NCI-H226 (cell line): Measurements from ENCODE around the gene TTC23.

Experiments used
- DNase-seq: peaks from one replicate; pipeline ENCODE4 v3.0.0-alpha.2; 2015

TTC23 gene

DNA sequence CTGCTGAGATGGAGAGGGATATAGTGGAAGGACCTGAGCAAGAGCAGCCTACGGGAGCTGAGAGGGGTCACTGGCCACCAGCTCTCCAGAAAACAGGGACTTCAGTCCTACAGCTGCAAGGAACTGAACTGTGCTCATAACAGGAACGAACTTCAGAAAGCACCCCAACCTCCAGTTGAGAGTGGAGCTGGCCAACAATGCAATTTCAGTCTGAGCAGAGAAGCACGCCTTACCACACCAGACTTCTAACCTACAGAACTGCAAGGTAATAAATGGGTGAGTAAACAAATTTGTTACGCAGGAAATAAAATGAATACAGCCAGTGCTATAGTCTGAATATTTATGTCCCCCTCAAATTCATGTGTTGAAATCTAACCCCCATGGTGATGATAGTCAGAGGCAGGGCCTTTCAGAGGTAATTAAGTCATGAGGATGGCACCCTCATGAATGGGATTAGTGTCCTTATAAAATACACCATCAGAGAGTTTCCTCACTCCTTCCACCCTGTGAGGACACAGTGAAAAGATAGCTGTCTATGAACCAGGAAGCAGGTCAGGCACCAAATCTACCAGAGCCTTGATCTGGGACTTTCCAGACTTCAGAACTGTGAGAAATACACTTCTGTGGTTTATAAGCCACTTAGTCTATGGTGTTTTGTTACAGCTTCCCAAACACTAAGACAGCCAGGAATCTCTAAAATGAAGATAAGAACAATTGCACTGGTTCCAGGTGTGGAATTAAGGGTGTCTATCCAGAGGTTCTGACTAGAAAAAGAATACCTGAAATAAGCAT lies 85.9 kb downstream of the TTC23 start:
- no peak for DNase-seq

DNA sequence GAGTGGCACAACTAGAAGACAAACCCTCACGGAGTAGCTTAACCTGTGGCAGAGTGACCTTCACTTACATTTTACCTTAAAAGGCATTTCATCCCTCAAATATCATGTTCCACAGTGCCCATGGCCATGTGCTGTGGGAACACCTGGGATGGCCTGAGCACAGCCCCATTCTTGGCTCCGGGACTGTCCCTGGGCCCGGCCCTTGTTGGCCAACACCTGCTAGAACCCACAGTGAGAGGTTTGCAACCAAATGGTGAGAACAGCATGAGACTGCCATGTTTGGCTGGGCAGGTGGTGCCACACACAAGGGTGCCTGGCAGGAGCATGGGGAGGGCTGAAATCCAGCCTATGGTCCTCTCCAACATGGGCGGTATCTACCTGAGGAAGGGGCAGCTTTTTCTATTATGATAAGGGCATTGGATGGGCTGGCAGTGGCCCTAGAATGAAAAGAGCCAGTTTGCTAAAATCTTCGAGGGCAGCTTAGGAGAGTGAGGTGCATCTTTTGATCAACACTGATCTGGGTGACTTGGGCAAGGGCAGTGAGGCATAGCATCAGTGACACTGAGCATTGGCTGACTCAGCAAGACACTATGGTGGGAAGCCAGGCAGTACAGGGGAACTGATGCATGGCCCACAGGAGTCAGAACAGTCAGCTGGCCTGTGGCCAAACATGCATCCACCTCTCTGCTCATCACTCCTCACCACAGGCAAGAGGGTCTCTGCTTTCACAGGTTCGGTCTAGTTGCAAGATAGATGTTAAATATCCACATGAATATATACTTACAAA lies 90.6 kb downstream of the TTC23 start:
- no peak for DNase-seq

DNA sequence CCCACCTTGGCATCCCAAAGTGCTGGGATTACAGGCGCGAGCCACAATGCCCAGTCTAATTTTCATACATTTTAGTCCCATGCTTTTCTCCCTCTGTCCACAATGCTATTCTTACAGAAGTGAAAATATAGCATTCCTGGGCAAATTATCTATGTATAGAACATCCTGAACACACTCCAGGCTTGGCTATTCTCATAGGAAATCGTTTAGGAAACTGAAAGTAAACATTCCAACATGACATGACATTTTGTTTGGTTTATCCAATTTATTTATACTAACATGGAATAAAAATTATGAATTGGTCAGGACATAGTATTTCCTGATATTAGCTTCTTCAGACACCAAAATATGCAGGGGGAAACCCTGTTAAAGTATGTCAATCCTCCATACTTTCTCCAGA lies 91.9 kb downstream of the TTC23 start:
- DNase-seq: no peak

- DNase-seq: no peak
These were observed 93.4 kb downstream of the TTC23 start for GRCh38 chr15:99155961-99156443.

GRCh38 chr15:99154271-99154670 lies 95.1 kb downstream of the TTC23 start:
- peak; percentile 60 for DNase-seq

DNA sequence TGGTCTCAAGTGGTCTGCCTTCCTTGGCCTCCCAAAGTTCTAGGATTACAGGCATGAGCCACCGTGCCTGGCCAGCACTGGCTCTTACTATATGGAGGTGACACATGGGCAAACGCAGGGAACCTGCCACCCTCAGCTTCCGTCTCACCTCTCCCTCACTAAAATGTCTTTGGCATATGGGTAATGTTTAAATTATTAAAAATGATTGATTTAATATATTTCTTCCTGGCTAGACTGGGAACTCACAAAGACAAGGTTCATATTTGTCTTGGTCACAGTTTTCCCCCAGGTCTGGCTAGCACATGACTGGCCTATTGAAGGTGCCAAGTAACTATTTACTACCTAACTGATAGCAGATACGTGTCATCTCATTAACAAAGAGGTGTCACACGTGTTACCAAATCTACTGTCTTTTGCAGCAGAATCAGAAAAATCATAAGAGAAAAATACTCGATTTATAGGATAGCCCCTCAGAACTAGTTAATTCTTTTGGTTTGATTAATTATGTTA lies 96.3 kb downstream of the TTC23 start:
- no peak for DNase-seq

- DNase-seq: no peak
These were observed 98.2 kb downstream of the TTC23 start for GRCh38 chr15:99151156-99151555.

GRCh38 chr15:99149366-99149765 lies 100.0 kb downstream of the TTC23 start:
- DNase-seq: no peak

DNA sequence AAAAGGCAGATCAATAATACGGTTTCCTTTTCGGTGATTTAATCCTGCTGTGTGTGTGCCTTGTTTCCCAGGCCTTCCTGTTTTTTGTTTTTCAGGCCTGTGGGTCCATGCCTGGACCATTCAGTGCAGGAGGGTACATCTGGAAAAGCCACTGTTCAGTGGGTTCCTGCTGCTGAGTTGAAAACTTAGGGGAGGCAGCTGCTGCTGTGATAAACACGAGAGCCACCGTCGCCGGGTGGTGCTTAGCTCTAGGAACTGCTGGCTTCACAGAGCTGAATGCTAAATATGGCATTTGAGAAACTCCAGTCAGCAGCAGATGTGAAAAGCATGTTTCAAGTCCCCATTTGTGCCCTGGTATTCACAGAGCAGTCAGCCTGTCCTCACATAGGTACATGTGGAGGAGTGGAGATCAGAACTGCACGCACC lies 100.5 kb downstream of the TTC23 start:
- DNase-seq: no peak

- no peak for DNase-seq
These were observed 102.7 kb downstream of the TTC23 start for GRCh38 chr15:99146661-99147060.

GRCh38 chr15:99145778-99146177 lies 103.6 kb downstream of the TTC23 start:
- DNase-seq: no peak

DNA sequence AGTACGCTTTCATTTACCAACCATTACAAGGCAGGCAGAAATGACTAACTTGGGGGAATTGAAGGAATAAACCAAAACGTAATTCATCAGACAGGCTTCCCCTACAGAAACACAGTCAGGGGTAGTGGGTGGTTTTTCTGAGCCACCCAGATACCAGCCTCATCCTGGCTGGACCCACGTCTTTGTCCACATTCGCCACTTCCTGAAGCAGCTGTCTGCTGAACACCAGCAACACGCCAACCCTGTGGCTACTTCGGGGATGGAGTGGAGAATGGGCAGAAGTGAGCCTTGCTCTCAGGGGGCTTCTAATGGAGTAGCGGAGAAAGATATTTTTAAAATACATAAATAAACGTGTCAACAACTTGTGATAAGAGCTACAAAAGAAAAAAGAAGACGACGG lies 104.4 kb downstream of the TTC23 start:
- no peak for DNase-seq

DNA sequence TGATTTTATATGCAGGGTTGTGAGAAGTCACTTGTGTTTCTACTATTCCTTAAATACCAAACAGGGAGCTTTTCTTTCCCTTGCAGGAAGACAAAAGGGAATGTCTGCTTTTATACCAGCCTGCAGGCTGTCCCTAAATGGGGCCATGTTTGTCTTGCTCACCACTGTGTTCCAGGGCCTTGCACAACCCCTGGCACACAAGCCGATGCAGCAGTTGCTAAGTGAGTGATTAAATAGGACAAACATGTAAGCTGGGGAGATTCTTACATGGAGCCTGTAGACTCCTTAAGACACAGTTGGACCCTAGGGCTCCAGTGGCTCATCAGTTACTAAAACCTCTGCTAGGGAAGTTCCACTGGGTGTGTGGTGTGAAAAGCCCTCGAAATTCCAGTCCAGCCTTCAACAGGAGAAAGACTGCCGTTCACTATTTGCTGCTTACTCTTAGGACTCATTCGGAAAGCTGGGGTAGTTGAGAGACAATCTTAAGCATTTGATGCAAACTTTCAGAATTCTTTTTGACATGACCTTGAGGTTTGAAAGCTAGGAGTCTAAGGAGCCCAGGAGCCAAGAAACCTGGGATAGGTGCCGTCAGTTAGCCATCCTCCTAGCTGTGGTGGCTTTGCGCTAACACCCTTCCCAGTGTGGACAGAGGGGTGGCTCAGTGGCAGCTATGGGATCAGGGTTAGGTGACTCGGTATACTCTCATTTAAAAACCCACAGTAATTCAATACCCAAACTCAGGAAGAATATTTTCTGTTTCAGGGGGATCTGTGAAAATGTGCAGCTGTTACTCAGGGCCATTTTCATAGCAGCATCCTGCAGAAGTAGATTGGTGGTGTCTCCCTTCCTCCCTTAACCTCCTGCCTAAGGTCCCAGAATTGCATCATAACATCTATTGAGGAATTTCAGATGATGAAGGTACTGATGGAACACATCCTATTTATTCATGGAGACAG lies 105.4 kb downstream of the TTC23 start:
- no peak for DNase-seq

DNA sequence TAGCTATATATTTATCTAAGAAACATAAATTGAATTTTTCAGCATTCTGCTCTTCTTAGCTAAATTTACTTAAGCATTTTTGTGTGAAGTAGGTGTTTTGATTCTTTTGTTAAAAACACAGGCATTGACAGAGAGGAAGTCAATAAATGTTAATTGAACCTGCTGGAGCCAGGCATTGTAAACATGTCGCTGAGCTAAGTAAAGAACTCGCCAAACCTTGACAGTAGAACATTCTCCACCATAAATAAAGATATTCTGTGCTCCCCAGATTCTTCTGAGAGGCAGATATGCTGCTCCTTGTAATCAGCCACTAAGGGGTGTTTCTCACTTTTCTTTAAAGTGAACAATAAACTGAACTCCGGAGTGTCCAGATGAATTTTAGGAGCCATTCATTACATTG lies 106.1 kb downstream of the TTC23 start:
- DNase-seq: no peak

- no peak for DNase-seq
These were observed 106.8 kb downstream of the TTC23 start for GRCh38 chr15:99142562-99142961.

- no peak for DNase-seq
These were observed 107.4 kb downstream of the TTC23 start for GRCh38 chr15:99141943-99142342.

GRCh38 chr15:99140590-99140989 lies 108.8 kb downstream of the TTC23 start:
- DNase-seq: no peak

- no peak for DNase-seq
These were observed 110.1 kb downstream of the TTC23 start for GRCh38 chr15:99139276-99139675.

GRCh38 chr15:99138491-99138982 lies 110.8 kb downstream of the TTC23 start:
- DNase-seq: no peak

GRCh38 chr15:99137877-99138276 lies 111.5 kb downstream of the TTC23 start:
- DNase-seq: no peak

DNA sequence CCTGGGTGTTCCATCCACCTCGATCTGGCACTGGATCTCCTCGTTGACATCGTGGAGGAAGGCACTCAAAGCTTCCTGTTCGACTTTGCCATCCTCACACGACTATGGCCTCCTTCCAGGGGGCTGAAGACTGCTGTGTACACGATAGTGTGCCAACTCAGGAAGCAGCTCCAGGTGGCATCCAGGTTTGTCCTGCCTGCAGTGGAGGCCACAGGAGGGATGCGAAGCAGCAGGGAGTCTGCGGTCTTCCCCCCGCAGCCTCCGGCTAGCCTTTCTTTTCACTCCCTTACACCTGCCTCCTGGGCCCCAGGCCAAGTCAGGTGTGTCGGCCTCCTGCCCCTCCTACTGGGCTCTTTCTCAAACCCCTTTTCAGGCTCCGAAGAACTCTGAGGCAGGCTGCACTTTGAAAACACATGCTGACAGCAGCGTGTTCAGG lies 112.3 kb downstream of the TTC23 start:
- no peak for DNase-seq

- DNase-seq: no peak
These were observed 114.2 kb downstream of the TTC23 start for GRCh38 chr15:99135194-99135593.
